Hepatocyte (in vitro differentiated cells): ENCODE results near the gene SBF1. TPM values are rescaled to one million over a fixed set of nuclear protein-coding genes. Genes with fewer than 3 reads are reported as not detected.

Source experiments
- DNase-seq: peaks from one replicate; pipeline ENCODE4 v3.0.0-alpha.2; 2016; ENCODE audit warnings: low spot score
- H2AFZ ChIP-seq: fragments of 200-600 bp; sonication (generic); 2 replicates; pipeline ENCODE4 v1.6.0; 2016; ENCODE audit warnings: antibody characterized with exemption, mild to moderate bottlenecking
- H3K27ac ChIP-seq: fragments of 200-600 bp; sonication (generic); 2 replicates; pipeline ENCODE4 v1.5.1; 2016; ENCODE audit warnings: mild to moderate bottlenecking
- H3K27me3 ChIP-seq: fragments of 200-600 bp; sonication (generic); 2 replicates; pipeline ENCODE4 v1.6.1; 2016
- H3K36me3 ChIP-seq: fragments of 200-600 bp; sonication (generic); replicated peaks from 2 replicates; pipeline ENCODE4 v1.5.1; 2016; ENCODE audit warnings: low read depth; ENCODE audit not compliant: insufficient read depth
- H3K4me1 ChIP-seq: fragments of 200-600 bp; sonication (generic); 2 replicates; pipeline ENCODE4 v1.5.1; 2016; ENCODE audit warnings: mild to moderate bottlenecking, moderate library complexity; ENCODE audit not compliant: insufficient read depth
- H3K4me2 ChIP-seq: fragments of 200-600 bp; sonication (generic); 2 replicates; pipeline ENCODE4 v1.6.0; 2016
- H3K4me3 ChIP-seq: fragments of 200-600 bp; sonication (generic); 2 replicates; pipeline ENCODE4 v1.5.1; 2016; ENCODE audit warnings: mild to moderate bottlenecking
- H3K79me2 ChIP-seq: fragments of 200-600 bp; sonication (generic); 2 replicates; pipeline ENCODE4 v1.6.0; 2017; ENCODE audit warnings: mild to moderate bottlenecking
- H3K9me2 ChIP-seq: fragments of 200-600 bp; sonication (generic); replicated peaks from 2 replicates; pipeline ENCODE4 v1.6.0; 2017; ENCODE audit warnings: mild to moderate bottlenecking; ENCODE audit not compliant: insufficient read depth
- H3K9me3 ChIP-seq: fragments of 200-600 bp; sonication (generic); 2 replicates; pipeline ENCODE4 v1.5.1; 2016; ENCODE audit warnings: low read depth, mild to moderate bottlenecking
- H4K20me1 ChIP-seq: fragments of 200-600 bp; sonication (generic); 2 replicates; pipeline ENCODE4 v1.6.0; 2016; ENCODE audit warnings: mild to moderate bottlenecking; ENCODE audit not compliant: insufficient read depth, poor library complexity, severe bottlenecking
- EZH2 ChIP-seq: fragments of 200-600 bp; sonication (generic); IDR thresholded peaks from 2 replicates; pipeline ENCODE4 v1.6.1; 2016; ENCODE audit warnings: antibody characterized with exemption, mild to moderate bottlenecking, borderline replicate concordance
- EZH2phosphoT487 ChIP-seq: fragments of 200-600 bp; sonication (generic); IDR thresholded peaks from one replicate; pipeline ENCODE4 v1.6.1; 2018; ENCODE audit warnings: antibody characterized with exemption, mild to moderate bottlenecking, low read depth, moderate library complexity; ENCODE audit not compliant: unreplicated experiment, severe bottlenecking
- WGBS: methylation state at CpG from one replicate; pipeline ENCODE4 v1.1.6; 2016; ENCODE audit warnings: low lambda C conversion rate; ENCODE audit errors: missing lambda C conversion rate; 5-methylcytosine and 5-hydroxymethylcytosine counted together
- polyA plus RNA-seq: library from polyadenylated mRNA; unstranded; fragments of >200 nt; fragmentation: Nextera tagmentation; extraction: Ambion mirVana; gene quantifications from 2 replicates; pipeline ENCODE4 v1.2.1, GENCODE V29; 2016
- total RNA-seq: library from RNA; depleted of rRNA; stranded (reverse); fragments of >200 nt; gene quantifications from 2 replicates; pipeline ENCODE4 v1.2.3, GENCODE V29; 2014
- TF ChIP-seq, protein P1 (sequence below): fragments of 200-600 bp; sonication (generic); IDR thresholded peaks from 2 replicates; pipeline ENCODE4 v1.5.1; 2016; ENCODE audit warnings: antibody characterized with exemption, mild to moderate bottlenecking; ENCODE audit not compliant: poor library complexity

Gene SBF1
- total and polyA plus RNA-seq, 2 experiments from 2014 or later, result 34.5 to 49.5 TPM

- H3K4me2 ChIP-seq, result no peak overlapping the region
- TF ChIP-seq, protein P1, sequence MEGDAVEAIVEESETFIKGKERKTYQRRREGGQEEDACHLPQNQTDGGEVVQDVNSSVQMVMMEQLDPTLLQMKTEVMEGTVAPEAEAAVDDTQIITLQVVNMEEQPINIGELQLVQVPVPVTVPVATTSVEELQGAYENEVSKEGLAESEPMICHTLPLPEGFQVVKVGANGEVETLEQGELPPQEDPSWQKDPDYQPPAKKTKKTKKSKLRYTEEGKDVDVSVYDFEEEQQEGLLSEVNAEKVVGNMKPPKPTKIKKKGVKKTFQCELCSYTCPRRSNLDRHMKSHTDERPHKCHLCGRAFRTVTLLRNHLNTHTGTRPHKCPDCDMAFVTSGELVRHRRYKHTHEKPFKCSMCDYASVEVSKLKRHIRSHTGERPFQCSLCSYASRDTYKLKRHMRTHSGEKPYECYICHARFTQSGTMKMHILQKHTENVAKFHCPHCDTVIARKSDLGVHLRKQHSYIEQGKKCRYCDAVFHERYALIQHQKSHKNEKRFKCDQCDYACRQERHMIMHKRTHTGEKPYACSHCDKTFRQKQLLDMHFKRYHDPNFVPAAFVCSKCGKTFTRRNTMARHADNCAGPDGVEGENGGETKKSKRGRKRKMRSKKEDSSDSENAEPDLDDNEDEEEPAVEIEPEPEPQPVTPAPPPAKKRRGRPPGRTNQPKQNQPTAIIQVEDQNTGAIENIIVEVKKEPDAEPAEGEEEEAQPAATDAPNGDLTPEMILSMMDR, result no peak
- no peak for TF ChIP-seq EZH2phosphoT487
- TF ChIP-seq EZH2, result no peak
- H3K4me1 ChIP-seq, result peaks cover 5% of the 10 kb centered on the region
- peaks cover 11% of the 10 kb centered on the region for H3K79me2 ChIP-seq
- no peaks in the 10 kb centered on the region for H3K9me2 ChIP-seq
- no peaks in the 10 kb centered on the region for H3K9me3 ChIP-seq
- H3K27me3 ChIP-seq, result no peaks in the 10 kb centered on the region
- 95% methylated on average over 13 of the region's 13 CpGs for WGBS
- DNase-seq, result no peak
- H2AFZ ChIP-seq, result no peak overlapping the region
- H4K20me1 ChIP-seq, result peaks cover 16% of the 10 kb centered on the region
- no peak overlapping the region for H3K4me3 ChIP-seq
- no peaks in the 10 kb centered on the region for H3K36me3 ChIP-seq
- H3K27ac ChIP-seq, result no peak overlapping the region
Measured at GRCh38 chr22:50408311-50408710, 66.5 kb downstream of the SBF1 start.

GRCh38 chr22:50406416-50407170 lies 68.2 kb downstream of the SBF1 start:
- H3K4me2 ChIP-seq, result no peak overlapping the region
- no peak overlapping the region for H3K27ac ChIP-seq
- no peak for DNase-seq
- H2AFZ ChIP-seq, result no peak overlapping the region
- H3K4me3 ChIP-seq, result no peak overlapping the region
- no peaks in the 10 kb centered on the region for H3K9me3 ChIP-seq
- no peaks in the 10 kb centered on the region for H3K27me3 ChIP-seq
- TF ChIP-seq EZH2 (no peak), EZH2phosphoT487 (no peak)
- TF ChIP-seq, protein P1, result no peak
- WGBS, result 96% methylated on average over 25 of the region's 25 CpGs
- H3K36me3 ChIP-seq, result no peaks in the 10 kb centered on the region
- peaks cover 21% of the 10 kb centered on the region for H3K79me2 ChIP-seq
- no peaks in the 10 kb centered on the region for H3K9me2 ChIP-seq
- H3K4me1 ChIP-seq, result peaks cover 5% of the 10 kb centered on the region
- H4K20me1 ChIP-seq, result peaks cover 19% of the 10 kb centered on the region

DNA sequence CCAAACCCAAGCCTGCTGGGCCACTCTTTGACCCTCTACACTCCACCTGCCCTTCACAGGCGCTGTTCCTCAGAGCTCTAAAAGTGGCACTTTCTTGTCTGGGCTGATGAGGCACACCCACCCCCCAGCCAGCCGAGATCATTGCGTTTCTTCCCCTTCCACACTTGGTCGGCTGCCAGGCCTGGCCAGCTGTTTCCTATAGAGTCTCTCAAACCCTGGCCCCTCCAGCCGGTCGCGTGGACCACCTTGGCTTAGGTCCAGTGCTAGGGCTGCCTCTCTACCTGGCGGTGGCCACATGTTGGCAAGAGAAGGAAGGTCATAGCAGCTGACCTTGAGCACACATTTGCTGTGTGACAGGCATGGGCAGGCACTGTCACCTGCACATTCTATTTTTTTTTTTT lies 71.1 kb downstream of the SBF1 start:
- Histone ChIP-seq H3K9me3 (no peaks in the 10 kb centered on the region), H3K4me2 (no peak overlapping the region), H3K79me2 (peaks cover 30% of the 10 kb centered on the region), H4K20me1 (peaks cover 33% of the 10 kb centered on the region), H3K27ac (no peak overlapping the region), H2AFZ (no peak overlapping the region), H3K36me3 (no peaks in the 10 kb centered on the region), H3K27me3 (no peaks in the 10 kb centered on the region), H3K9me2 (no peaks in the 10 kb centered on the region), H3K4me3 (no peak overlapping the region), H3K4me1 (peaks cover 9% of the 10 kb centered on the region)
- TF ChIP-seq EZH2 (no peak), EZH2phosphoT487 (no peak)
- TF ChIP-seq, protein P1, result no peak
- WGBS, result 51% methylated on average over 8 of the region's 8 CpGs
- DNase-seq, result peak; percentile 35
